Measurements from ENCODE around the gene PAPPA2.
"Not testable (repeated sequence)": the region's sequence is repeated elsewhere in the genome, so short reads cannot be mapped to it uniquely, and the experiment has no call there.

The PAPPA2 gene

GRCh38 chr1:176605176-176605575 is 142.2 kb downstream of the PAPPA2 start:
- DNase-seq, result no peak

- no peak for DNase-seq
These were observed 146.8 kb downstream of the PAPPA2 start for GRCh38 chr1:176609556-176610408.

GRCh38 chr1:176612791-176613190 is 149.8 kb downstream of the PAPPA2 start:
- DNase-seq, result no peak

- DNase-seq, result no peak
These were observed 154.9 kb downstream of the PAPPA2 start for GRCh38 chr1:176617881-176618280.

GRCh38 chr1:176619261-176619660 is 156.3 kb downstream of the PAPPA2 start:
- DNase-seq, result no peak

- DNase-seq, result no peak
These were observed 162.4 kb downstream of the PAPPA2 start for GRCh38 chr1:176625365-176625764.

- no peak for DNase-seq
These were observed 163.6 kb downstream of the PAPPA2 start for GRCh38 chr1:176626572-176627061.

GRCh38 chr1:176628775-176629174 is 165.8 kb downstream of the PAPPA2 start:
- no peak for DNase-seq

- not testable (repeated sequence) for DNase-seq
These were observed 171.8 kb downstream of the PAPPA2 start for GRCh38 chr1:176634733-176635132.

GRCh38 chr1:176638713-176639526 is 175.9 kb downstream of the PAPPA2 start:
- DNase-seq, result no peak

- no peak for DNase-seq
These were observed 180.6 kb downstream of the PAPPA2 start for GRCh38 chr1:176643536-176643935.

- no peak for DNase-seq
These were observed 185.6 kb downstream of the PAPPA2 start for GRCh38 chr1:176648556-176648955.

GRCh38 chr1:176656257-176656995 is 193.5 kb downstream of the PAPPA2 start:
- DNase-seq, result no peak

GRCh38 chr1:176669782-176670181 is 206.8 kb downstream of the PAPPA2 start:
- no peak for DNase-seq

- no peak for DNase-seq
These were observed 207.9 kb downstream of the PAPPA2 start for GRCh38 chr1:176670853-176671252.

GRCh38 chr1:176682830-176683535 is 220.0 kb downstream of the PAPPA2 start:
- no peak for DNase-seq

- peak; percentile 18 for DNase-seq
These were observed 228.6 kb downstream of the PAPPA2 start for GRCh38 chr1:176691251-176692228.

GRCh38 chr1:176692431-176692830 is 229.5 kb downstream of the PAPPA2 start:
- no peak for DNase-seq

GRCh38 chr1:176692988-176693696 is 230.2 kb downstream of the PAPPA2 start:
- no peak for DNase-seq

- no peak for DNase-seq
These were observed 230.8 kb downstream of the PAPPA2 start for GRCh38 chr1:176693697-176694329.

All from KG1 (cell line).